GM19467 (cell line): ENCODE measurements around the gene SUFU.
"Not testable (repeated sequence)": the region's sequence is repeated elsewhere in the genome, so short reads cannot be mapped to it uniquely, and the experiment has no call there.

Source experiments
- ATAC-seq: cut with Tn5 transposase; IDR thresholded peaks from one replicate; pipeline ENCODE4 v1.9.1; 2021; ENCODE audit warnings: mild to moderate bottlenecking, moderate library complexity; ENCODE audit not compliant: unreplicated experiment

Gene SUFU

DNA sequence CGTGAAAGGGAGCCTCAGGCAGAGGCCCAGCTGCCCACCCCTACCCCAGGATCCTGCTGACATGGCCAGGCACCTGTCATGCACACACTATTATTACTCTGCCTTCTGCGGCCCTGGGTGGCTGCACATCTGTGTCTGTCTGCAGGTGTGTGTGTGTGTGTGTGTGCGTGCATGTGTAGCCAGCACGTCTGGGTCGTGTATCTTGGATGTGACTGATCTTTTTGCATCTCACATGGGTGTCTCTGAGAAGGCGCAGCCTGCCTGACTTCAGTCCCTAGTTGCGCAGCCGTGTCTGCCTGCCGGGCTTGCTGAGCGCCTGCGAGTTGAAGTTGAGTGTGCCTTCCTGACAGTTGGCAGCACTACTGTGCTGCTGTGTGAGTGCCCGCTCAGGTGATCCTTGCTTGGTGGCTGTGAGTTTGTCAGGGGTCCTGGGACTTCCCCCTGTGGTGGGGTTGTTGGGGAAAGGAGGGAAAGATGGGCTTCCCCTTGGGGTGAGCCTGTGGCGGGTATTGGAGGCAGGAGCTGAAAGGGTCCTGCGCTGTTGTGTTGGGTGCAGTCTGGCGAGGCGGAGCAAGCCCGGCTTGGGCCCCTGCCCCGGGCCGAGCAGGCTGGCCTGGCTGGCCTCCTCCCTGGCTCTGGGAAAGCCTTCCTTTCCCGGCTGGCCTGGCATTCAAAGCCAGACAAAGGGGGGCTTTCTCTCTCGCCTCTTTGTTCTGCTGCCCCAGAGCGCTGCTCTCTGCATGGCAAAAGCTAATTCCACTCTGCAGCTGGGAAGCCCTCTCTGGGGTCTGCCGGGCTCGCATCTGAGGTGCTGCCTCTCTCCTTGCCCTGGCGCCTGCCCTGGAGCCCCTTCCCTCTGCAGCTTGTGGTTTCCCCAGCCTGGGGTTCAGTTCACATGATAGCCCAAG, 145.4 kb downstream of the SUFU start:
- ATAC-seq = no peak

DNA sequence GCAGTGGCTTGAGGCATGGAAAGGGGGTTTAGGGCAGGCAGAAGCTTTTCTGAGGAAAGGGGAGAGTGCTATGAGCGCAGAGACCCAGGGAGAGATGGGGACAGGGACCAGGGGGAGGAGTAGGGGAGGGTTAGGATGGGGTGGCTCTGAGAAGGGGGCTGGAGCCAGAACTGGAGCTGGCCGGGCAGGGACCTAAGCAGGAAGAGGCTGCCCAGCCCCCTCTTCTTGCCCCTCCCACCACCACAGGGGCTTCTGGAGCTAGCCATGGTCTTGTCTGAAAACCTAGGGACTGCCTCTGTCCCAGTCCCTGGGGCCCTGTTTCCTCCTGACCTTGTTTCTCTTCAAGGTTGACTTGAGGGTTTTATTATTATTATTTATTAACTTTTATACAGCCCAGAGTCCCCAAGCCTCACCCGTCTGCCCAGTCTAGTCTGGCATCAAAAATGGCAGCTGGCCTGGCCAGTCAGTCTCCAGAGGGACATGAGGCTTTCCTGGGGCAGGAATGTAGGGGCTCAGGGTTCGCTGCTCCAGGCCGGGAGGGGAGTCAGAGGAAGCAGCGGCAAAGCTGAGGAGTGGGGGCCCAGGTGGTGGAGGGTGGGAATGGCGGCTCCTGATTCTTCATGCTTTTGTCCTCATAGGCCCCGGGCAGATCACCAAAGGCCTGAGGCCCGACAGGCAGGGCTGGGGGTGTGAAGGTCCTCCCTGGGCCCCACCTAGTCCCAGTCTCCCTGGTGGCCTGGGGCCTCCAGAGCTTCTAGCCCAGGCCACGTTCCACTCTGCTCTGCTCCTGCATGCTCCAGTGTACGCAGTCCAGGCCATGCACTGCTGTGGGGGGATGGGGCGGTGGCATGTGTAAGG, 146.3 kb downstream of the SUFU start:
- no peak for ATAC-seq

DNA sequence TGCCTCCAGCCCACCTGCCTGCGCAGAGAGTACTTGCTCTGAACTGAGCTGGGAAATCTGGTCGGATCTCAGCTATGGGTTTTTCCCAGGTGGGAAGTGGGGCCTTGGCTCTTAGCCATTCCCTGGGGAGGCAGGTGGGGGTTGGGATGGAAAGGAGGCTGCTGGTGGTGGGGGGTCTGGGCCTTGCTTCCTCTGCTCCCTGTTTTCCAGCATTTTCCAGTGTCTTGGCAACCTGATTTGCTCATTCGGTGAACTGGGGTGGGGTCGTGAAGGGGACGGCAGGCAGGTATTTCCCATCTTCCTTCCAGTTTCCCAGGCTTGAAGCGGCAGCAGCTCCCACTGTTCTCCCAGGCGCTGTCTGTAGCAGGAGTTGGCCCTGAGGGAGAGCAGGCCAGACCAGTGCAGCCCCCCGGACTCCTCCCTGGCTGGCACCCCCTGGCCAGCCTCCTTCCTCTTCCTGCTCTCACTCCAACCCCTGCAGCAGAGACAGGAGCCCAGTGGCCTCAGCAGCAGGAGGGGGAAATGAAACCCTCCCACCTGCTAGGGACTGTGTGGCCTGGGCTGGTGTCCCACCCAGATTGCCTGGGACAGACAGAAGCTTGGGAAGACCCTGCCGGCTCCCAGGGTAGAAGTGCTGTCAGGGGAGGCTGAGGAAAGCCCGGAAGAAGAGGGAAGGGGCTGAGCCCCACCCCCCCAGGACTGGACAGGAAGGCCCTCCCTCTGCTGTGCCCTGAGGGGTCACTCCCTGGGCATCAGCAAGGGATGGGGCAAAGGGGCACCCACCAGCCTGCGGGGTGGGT, 147.1 kb downstream of the SUFU start:
- ATAC-seq = no peak

DNA sequence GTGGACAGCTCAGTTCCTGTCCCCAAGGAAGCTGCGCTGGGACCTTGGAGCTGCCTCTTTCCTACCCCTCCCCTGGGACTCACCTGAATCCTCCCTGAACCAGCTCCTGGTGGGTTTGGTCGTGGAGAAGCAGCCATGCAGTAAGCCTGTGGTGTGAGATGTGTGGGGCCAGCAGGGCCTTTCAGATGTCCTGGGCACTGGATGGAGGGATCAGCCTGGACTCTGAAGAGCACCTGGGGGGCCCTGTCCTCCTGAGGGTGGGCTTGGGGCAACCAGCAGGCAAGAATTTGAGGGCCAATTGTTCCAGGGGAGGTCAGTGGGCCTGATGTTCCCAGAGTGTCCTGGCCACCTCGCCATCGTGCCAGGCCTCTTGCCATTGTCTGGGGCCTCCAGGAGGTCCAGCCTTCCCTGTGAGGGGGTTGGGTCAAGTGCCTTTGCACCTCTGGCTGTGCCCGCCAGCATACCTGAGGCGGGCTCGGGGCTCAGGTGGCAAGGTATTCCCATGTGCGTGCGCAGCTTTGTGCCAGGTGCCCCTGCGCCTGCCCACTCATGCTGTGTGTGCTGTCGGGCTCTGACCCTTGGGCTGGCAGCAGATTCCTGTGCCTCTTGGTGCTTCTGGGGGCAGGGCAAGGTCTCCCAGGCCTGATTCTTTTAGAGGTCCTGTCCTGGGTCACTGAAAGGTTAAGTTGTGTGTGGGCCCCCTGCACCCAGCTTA, 147.8 kb downstream of the SUFU start:
- no peak for ATAC-seq

DNA sequence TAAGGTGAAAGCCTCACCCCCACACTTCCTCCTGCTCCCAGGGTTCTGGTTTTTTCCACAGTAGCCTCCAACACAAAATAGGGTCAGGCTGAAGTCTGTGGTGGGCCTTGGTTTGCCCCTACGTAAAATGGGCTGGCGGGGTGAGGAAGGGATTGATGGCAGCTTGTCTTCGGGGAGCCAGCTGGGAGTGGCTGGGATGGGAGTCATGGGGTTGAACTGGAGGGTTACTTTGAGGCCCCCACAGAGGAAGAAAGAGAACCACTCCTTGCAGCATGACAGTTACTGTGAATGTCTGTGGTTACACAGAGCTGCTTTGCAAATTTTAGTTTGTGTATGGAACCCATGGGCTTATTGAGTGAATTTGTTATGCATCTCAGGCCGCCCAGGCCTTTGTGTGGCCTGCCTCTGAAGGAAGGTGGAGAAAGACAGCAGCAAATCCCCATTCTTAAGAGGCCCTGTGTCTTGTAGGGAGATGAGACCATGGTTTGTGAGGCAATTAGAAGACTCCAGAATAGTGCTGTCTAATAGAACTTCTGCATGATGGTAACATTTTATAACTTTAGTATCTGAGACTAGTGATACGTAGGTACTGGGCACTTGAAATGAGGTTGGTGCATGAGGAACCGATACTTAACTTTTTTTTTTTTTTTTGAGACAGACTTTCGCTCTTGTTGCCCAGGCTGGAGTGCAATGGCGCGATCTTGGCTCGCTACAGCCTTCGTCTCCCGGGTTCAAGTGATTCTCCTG, 148.6 kb downstream of the SUFU start:
- ATAC-seq = peak; percentile 32

DNA sequence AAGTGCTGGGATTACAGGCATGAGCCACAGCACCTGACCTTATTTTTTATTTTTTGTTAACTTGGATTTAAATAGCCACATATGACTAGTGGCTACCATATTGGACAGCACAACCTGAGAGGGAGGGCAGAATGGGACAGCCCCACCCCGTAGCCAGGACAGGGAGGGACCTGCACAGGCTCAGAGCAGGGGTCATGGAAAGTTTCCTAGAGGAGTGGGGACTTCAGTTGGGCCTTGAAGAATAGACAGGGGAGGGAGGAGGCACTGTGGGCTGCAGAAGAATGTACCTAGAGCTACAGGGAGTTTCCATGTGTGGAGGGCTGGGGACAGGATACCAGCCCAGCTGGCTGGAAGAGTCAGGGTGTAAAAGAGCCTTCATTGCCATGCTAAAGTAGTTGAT, 149.3 kb downstream of the SUFU start:
- no peak for ATAC-seq

DNA sequence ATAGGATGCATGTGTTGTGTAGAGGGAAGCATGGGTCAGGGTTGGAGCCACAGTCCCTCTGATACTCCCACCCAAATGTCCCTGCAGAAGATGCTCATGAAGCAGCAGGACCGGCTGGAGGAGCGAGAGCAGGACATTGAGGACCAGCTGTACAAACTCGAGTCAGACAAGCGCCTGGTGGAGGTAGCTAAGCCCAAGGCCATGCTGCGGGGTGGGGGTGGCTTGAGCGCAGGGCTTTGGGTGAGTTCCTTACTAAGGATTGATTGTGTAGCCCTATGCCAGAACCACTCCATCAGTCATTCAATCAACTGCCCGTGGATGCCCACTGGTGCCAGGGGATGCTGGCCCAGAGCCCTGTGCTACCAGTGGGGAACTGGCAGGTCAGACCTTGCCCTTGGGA, 150.8 kb downstream of the SUFU start:
- ATAC-seq = no peak

DNA sequence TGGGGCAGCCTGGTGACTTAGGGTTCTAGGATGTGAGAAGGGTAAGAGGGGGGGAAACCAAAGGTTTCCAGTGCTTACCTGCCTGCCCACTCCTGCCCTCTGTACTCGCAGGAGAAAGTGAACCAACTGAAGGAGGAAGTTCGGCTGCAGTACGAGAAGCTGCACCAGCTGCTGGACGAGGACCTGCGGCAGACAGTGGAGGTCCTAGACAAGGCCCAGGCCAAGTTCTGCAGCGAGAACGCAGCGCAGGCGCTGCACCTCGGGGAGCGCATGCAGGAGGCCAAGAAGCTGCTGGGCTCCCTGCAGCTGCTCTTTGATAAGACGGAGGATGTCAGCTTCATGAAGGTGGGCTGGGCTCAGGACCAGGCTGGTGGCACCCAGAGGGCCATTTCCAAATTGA, 151.2 kb downstream of the SUFU start:
- ATAC-seq = no peak

DNA sequence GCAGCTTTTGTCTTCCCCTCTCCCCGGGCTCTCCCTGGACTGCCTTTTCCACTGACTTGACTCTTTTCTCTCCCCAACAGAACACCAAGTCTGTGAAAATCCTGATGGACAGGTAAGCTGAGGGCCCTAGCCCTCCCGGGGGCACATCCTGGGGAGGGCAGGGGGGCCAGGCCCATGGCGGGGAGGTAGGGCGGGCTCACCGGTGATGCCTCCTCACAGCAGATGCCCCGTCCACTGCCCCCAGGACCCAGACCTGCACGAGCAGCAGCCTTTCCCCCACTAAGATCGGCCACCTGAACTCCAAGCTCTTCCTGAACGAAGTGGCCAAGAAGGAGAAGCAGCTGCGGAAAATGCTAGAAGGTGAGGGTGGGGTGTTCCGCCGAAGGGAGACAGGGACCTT, 152.3 kb downstream of the SUFU start:
- no peak for ATAC-seq

DNA sequence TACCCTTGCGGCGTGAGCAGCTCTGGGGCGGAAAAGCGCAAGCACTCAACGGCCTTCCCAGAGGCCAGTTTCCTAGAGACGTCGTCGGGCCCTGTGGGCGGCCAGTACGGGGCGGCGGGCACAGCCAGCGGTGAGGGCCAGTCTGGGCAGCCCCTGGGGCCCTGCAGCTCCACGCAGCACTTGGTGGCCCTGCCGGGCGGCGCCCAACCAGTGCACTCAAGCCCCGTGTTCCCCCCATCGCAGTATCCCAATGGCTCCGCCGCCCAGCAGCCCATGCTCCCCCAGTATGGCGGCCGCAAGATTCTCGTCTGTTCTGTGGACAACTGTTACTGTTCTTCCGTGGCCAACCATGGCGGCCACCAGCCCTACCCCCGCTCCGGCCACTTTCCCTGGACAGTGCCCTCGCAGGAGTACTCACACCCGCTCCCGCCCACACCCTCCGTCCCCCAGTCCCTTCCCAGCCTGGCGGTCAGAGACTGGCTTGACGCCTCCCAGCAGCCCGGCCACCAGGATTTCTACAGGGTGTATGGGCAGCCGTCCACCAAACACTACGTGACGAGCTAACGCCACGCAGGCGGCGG, 153.1 kb downstream of the SUFU start:
- ATAC-seq = no peak

DNA sequence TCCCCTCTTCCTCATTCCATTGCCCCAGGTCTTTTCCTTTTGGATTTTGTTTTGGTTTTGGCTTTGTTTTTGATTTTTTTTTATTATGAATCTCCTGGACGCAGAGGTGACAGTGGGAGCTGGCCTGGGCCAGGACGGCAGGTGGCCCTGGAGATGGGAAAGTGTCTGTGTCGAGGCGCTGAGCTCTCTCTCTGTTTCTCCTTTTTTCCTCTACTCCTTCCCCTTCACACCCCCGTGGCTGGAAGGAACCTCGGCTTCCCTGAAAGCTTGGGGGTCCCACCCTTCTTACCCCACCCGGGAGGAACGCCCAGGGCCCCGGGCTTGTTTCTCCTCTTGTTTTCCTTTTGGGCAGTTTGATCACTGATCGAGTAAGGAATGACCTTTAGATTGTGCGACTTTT, 153.7 kb downstream of the SUFU start:
- ATAC-seq = no peak

DNA sequence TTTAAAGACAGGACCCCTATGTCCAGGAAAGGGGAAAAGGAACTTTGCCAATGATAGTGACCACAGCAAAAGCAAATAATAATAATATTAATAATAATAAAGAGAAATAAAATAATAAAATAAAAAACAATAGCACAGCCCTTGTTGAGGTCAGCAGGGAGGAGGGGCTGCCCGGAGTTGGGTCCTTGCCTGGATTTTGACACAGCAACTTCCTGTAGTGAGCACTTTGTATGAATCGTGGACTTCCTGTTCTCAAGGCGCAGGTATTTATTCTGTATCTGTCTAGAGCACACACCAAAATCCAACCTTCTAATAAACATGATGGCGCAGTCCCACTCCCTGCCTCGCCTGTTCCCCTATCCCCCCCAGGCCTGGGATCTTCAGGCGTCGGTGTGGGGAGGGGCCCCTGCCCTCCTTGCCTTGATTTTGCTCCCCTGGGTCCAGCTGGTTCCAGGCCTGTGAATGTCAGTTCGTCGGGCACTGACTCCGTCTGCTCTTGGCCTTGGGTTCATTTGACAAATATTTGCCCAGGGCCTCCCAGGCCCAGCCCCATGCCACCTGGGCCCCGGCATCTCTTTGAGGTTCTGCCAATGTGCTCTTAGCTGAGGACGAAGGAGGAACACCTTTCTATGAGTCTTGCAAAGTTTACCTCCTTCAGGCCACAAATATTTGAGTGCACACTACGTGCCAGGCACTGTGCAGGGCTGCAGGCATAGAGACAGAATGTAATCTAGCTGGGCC, 154.4 kb downstream of the SUFU start:
- ATAC-seq = no peak

DNA sequence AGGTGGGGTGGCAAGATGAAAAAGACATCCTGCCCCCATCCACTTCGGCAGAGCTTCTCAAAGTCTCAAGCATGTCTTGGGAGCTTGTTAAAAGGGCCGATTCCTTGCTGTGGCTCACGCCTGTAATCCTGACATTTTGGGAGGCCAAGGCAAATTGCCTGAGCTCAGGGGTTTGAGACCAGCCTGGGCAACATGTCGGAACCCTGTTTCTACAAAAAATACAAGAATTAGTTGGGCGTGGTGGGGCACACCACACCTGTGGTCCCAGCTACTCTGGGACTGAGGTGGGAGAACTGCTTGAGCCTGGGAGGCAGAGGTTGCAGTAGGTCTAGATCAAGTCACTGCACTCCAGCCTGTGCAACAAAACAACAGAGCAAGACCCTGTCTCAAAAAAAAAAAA, 155.0 kb downstream of the SUFU start:
- ATAC-seq = no peak

DNA sequence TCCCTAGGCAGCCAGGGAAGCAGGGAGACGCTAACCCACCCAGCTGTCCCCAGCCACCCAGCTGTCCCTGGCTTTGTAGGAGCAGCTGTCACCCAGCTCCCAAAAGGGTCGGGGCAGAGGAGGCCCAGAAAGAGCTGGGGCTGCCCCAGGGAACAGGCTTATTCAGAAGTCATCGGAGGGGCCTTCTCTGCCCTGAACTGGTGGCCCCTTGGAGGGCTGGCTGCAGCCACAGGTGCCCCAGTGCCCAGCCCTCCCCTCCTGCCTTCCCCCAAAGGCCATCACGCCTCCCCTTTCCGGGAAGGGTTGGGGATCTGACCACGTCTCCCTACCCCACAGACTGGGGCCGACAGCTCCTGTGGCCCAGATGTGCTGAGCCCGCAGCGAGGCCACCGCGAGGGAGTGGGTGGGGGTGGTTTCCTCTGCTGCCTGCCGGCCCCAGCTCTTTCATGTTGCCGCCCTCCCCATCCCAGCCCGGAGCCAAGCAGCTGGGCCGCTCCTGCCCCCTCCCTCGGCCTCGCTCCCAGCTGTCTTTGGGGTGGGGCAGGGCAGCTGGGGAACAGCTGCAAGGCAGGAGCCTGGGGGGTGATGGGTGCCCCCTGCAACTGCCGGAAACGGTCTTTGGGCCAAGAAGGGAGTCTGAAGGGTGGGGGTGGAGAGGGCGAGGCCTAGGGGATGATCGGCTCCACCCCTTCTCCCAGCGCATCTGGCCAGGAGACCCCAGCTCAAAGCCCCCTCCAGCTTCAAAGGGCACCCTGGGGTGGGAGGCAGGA, 157.3 kb downstream of the SUFU start:
- ATAC-seq = peak; percentile 78

DNA sequence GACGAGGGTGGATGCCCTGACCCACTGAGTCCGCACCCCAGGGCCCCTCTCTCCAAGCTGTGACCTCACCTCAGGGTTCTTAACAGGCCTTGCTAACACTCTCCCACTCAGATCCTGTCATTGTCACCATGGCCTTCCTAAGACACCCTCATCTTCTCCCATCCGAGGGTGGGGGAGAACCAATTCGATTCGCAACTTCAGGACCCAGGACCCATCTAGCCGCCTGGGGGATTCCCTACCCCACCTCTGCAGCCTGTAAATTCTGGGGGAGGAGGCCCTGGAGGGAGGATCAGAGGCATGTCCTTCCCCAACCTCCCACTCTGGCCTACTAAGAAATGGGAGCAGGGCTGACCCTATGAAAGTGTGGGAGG, 157.9 kb downstream of the SUFU start:
- no peak for ATAC-seq

DNA sequence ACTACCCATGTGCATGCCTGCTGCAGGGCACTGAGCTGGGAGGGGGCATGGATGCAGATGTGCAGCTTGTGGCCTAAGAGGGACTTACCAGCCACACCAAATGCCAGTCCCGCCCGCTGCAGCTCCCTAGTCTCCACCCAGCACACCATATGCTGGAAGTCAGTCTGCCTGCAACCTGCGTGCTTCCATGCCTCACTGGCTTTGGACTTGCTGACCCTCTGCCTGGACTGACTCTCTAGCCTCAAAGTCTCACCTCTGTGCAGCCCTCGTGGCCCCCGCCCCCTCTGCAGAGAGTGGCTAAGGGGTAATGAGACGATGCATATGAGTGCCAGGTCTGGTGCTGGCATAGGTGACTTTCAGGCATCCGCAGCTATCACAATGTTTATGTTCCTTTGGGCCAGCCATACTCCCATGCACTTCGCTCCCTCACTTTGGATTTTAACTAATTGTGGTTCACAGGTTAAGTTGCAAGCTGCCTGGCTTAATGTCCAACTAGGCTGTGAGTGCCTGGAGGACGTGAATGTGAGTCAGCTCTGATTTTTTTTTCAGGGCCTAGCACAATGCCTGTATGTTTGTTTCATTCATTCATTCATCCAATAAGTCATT, 162.2 kb downstream of the SUFU start:
- ATAC-seq = no peak

DNA sequence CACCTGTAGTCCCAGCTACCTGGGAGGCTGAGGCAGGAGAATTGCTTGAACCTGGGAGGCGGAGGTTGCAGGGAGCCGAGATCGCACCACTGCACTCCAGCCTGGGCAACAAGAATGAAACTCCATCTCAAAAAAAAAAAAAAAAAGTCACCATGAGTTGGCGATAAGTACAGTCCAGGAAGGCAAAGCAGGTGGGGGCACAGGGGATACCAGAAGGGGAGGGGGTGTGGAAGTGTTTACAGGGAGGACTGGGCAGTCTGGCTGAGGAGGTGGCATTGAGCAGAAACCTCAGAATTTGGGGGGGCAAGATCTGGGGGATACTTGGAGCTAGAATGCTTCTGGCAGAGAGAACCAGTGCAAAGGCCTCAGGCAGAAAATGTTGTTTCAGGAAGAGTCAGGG, 163.6 kb downstream of the SUFU start:
- not testable (repeated sequence) for ATAC-seq
